ENCODE results near the gene NCS1. TPM values are rescaled to one million over a fixed set of nuclear protein-coding genes. Genes with fewer than 3 reads are reported as not detected.

The NCS1 gene
- total and polyA plus RNA-seq, 12 donors, result 4.0 to 87.6 (median 34.3) TPM

- no peaks in the 10 kb centered on the region for H3K9me3 ChIP-seq (replicated peaks in 1 of 3)
- DNase-seq, result peak in 5 of 7 donors; percentile 61 to 83 (median 73)
- no peaks in the 10 kb centered on the region for H3K36me3 ChIP-seq (replicated peaks in 1 of 2)
- peaks cover 34 to 46% of the 10 kb centered on the region in 2 donors for H3K4me1 ChIP-seq (replicated peaks in 1 of 2)
- intact Hi-C loops (cut with DNase I), result loop anchor here in 1 of 2 donors (10.0 kb wide), 2 partner anchors 52 to 68 kb away; no protein-coding TSS in a partner anchor
- peak overlapping the region in 4 of 5 donors; percentile 33 to 84 (median 62) for H3K27ac ChIP-seq
- 2 to 19% (median 18%) methylated on average over 2 to 7 of the region's 7 CpGs for WGBS, 4 donors
- no peak for TF ChIP-seq CTCF (IDR thresholded peaks at IDR 0.05)
- no peak for TF ChIP-seq POLR2A (IDR thresholded peaks at IDR 0.05)
- no peaks in the 10 kb centered on the region for H3K27me3 ChIP-seq
- no peak overlapping the region for H3K4me3 ChIP-seq
These were observed 11.0 kb downstream of the NCS1 start for GRCh38 chr9:130183133-130183762.

GRCh38 chr9:130185017-130185416, 12.8 kb downstream of the NCS1 start:
- peaks cover 30 to 49% of the 10 kb centered on the region in 2 donors for H3K4me1 ChIP-seq (replicated peaks in 1 of 2)
- peak overlapping the region in 4 of 5 donors; percentile 13 to 96 (median 60) for H3K27ac ChIP-seq
- H3K9me3 ChIP-seq (replicated peaks in 1 of 3), result no peaks in the 10 kb centered on the region
- no peaks in the 10 kb centered on the region for H3K27me3 ChIP-seq
- H3K36me3 ChIP-seq (replicated peaks in 1 of 2), result no peaks in the 10 kb centered on the region
- TF ChIP-seq CTCF (IDR thresholded peaks at IDR 0.05), result no peak
- TF ChIP-seq POLR2A (IDR thresholded peaks at IDR 0.05), result no peak
- DNase-seq, result peak in 1 of 7 donors; percentile 36
- intact Hi-C loops (cut with DNase I), result loop anchor here in 1 of 2 donors (10.0 kb wide), 2 partner anchors 50 to 70 kb away; no protein-coding TSS in a partner anchor
- WGBS, 4 donors, result 64 to 70% (median 65%) methylated on average over 15 of the region's 15 CpGs
- peak overlapping the region in 1 of 4 donors; percentile 0 for H3K4me3 ChIP-seq

- peak overlapping the region in 4 of 5 donors; percentile 13 to 96 (median 60) for H3K27ac ChIP-seq
- no peaks in the 10 kb centered on the region for H3K9me3 ChIP-seq (replicated peaks in 1 of 3)
- no peak for TF ChIP-seq POLR2A (IDR thresholded peaks at IDR 0.05)
- no peak for TF ChIP-seq CTCF (IDR thresholded peaks at IDR 0.05)
- H3K4me3 ChIP-seq, result peak overlapping the region in 1 of 4 donors; percentile 0
- H3K4me1 ChIP-seq (replicated peaks in 1 of 2), result peaks cover 30 to 49% of the 10 kb centered on the region in 2 donors
- intact Hi-C loops (cut with DNase I), result loop anchor here in 1 of 2 donors (10.0 kb wide), 2 partner anchors 49 to 71 kb away; no protein-coding TSS in a partner anchor
- H3K27me3 ChIP-seq, result no peaks in the 10 kb centered on the region
- no peaks in the 10 kb centered on the region for H3K36me3 ChIP-seq (replicated peaks in 1 of 2)
- WGBS, 4 donors, result 32 to 60% (median 47%) methylated on average over 1 to 17 of the region's 17 CpGs
- no peak for DNase-seq
These were observed 13.4 kb downstream of the NCS1 start for GRCh38 chr9:130185490-130186031.

- TF ChIP-seq CTCF (IDR thresholded peaks at IDR 0.05) (no peak), POLR2A (IDR thresholded peaks at IDR 0.05) (no peak)
- peaks cover 30 to 49% of the 10 kb centered on the region in 2 donors for H3K4me1 ChIP-seq (replicated peaks in 1 of 2)
- no peaks in the 10 kb centered on the region for H3K27me3 ChIP-seq
- peak in 1 of 7 donors; percentile 24 for DNase-seq
- H3K9me3 ChIP-seq (replicated peaks in 1 of 3), result no peaks in the 10 kb centered on the region
- 48 to 60% (median 57%) methylated on average over 5 to 6 of the region's 6 CpGs for WGBS, 4 donors
- H3K4me3 ChIP-seq, result no peak overlapping the region
- H3K36me3 ChIP-seq (replicated peaks in 1 of 2), result no peaks in the 10 kb centered on the region
- peak overlapping the region in 4 of 5 donors; percentile 13 to 96 (median 60) for H3K27ac ChIP-seq
- intact Hi-C loops (cut with DNase I), result loop anchor here in 1 of 2 donors (10.0 kb wide), 2 partner anchors 49 to 71 kb away; no protein-coding TSS in a partner anchor
These were observed 13.8 kb downstream of the NCS1 start for GRCh38 chr9:130186051-130186450.
